ENCODE data around the gene SGMS1.

The SGMS1 gene

GRCh38 chr10:50405723-50406122 is 218.0 kb downstream of the SGMS1 start:
- Histone ChIP-seq H3K27me3 (ENCODE audit: insufficient read depth, low read depth) (no peaks in the 10 kb centered on the region), H4K20me1 (ENCODE audit: insufficient read depth) (no peaks in the 10 kb centered on the region), H3K27ac (no peak overlapping the region), H3K9ac (no peak overlapping the region), H3K4me1 (ENCODE audit: low read depth, poor library complexity, severe bottlenecking) (no peaks in the 10 kb centered on the region), H3K4me2 (no peak overlapping the region), H3K79me2 (ENCODE audit: insufficient read depth, low read depth) (peaks cover 6% of the 10 kb centered on the region; the same call in 1 of the 2 replicates), H3K36me3 (ENCODE audit: insufficient read depth) (no peaks in the 10 kb centered on the region), H2AFZ (ENCODE audit: low read depth) (no peak overlapping the region), H3K4me3 (IDR thresholded peaks at IDR 0.05; ENCODE audit: insufficient read depth, low read depth, low read length) (no peak overlapping the region)
- no peak for TF ChIP-seq CTCF (conservative IDR thresholded peaks at IDR 0.05; ENCODE audit: low read depth, low read length)

- TF ChIP-seq CTCF (conservative IDR thresholded peaks at IDR 0.05; ENCODE audit: low read depth, low read length), result no peak
- H3K27ac ChIP-seq, result no peak overlapping the region
- no peaks in the 10 kb centered on the region for H3K27me3 ChIP-seq (ENCODE audit: insufficient read depth, low read depth)
- H3K4me3 ChIP-seq (IDR thresholded peaks at IDR 0.05; ENCODE audit: insufficient read depth, low read depth, low read length), result no peak overlapping the region
- H4K20me1 ChIP-seq (ENCODE audit: insufficient read depth), result no peaks in the 10 kb centered on the region
- H3K79me2 ChIP-seq (ENCODE audit: insufficient read depth, low read depth), result peaks cover 6% of the 10 kb centered on the region; the same call in 1 of the 2 replicates
- H2AFZ ChIP-seq (ENCODE audit: low read depth), result no peak overlapping the region
- no peaks in the 10 kb centered on the region for H3K4me1 ChIP-seq (ENCODE audit: low read depth, poor library complexity, severe bottlenecking)
- no peak overlapping the region for H3K4me2 ChIP-seq
- H3K36me3 ChIP-seq (ENCODE audit: insufficient read depth), result no peaks in the 10 kb centered on the region
- H3K9ac ChIP-seq, result no peak overlapping the region
These were observed 219.6 kb downstream of the SGMS1 start for GRCh38 chr10:50404021-50404773.

GRCh38 chr10:50403074-50403473 is 220.7 kb downstream of the SGMS1 start:
- no peak overlapping the region for H2AFZ ChIP-seq (ENCODE audit: low read depth)
- H3K36me3 ChIP-seq (ENCODE audit: insufficient read depth), result no peaks in the 10 kb centered on the region
- no peak overlapping the region for H3K27ac ChIP-seq
- H4K20me1 ChIP-seq (ENCODE audit: insufficient read depth), result no peaks in the 10 kb centered on the region
- TF ChIP-seq CTCF (conservative IDR thresholded peaks at IDR 0.05; ENCODE audit: low read depth, low read length), result no peak
- H3K4me3 ChIP-seq (IDR thresholded peaks at IDR 0.05; ENCODE audit: insufficient read depth, low read depth, low read length), result no peak overlapping the region
- no peaks in the 10 kb centered on the region for H3K27me3 ChIP-seq (ENCODE audit: insufficient read depth, low read depth)
- H3K9ac ChIP-seq, result no peak overlapping the region
- H3K4me2 ChIP-seq, result no peak overlapping the region
- no peaks in the 10 kb centered on the region for H3K4me1 ChIP-seq (ENCODE audit: low read depth, poor library complexity, severe bottlenecking)
- H3K79me2 ChIP-seq (ENCODE audit: insufficient read depth, low read depth), result peaks cover 6% of the 10 kb centered on the region; the same call in 1 of the 2 replicates

GRCh38 chr10:50402466-50402865 is 221.3 kb downstream of the SGMS1 start:
- Histone ChIP-seq H3K4me3 (IDR thresholded peaks at IDR 0.05; ENCODE audit: insufficient read depth, low read depth, low read length) (no peak overlapping the region), H3K36me3 (ENCODE audit: insufficient read depth) (no peaks in the 10 kb centered on the region), H3K27me3 (ENCODE audit: insufficient read depth, low read depth) (no peaks in the 10 kb centered on the region), H4K20me1 (ENCODE audit: insufficient read depth) (no peaks in the 10 kb centered on the region), H2AFZ (ENCODE audit: low read depth) (no peak overlapping the region), H3K27ac (no peak overlapping the region), H3K79me2 (ENCODE audit: insufficient read depth, low read depth) (peaks cover 6% of the 10 kb centered on the region; the same call in 1 of the 2 replicates), H3K4me2 (no peak overlapping the region), H3K9ac (no peak overlapping the region), H3K4me1 (ENCODE audit: low read depth, poor library complexity, severe bottlenecking) (no peaks in the 10 kb centered on the region)
- no peak for TF ChIP-seq CTCF (conservative IDR thresholded peaks at IDR 0.05; ENCODE audit: low read depth, low read length)

Data from KMS-11 (cell line).